Measurements from ENCODE around the gene MGAT5. TPM values are rescaled to one million over a fixed set of nuclear protein-coding genes. Genes with fewer than 3 reads are reported as not detected.

Gene MGAT5
- total RNA-seq, 1 donor from 2014 or later = 54.4 TPM

GRCh38 chr2:134416018-134416417 is 162.1 kb downstream of the MGAT5 start:
- TF ChIP-seq CTCF (IDR thresholded peaks at IDR 0.05) = no peak
- ATAC-seq = no peak
- no peak for DNase-seq
- Histone ChIP-seq H3K27me3 (no peaks in the 10 kb centered on the region), H3K4me3 (no peak overlapping the region), H3K9me3 (no peaks in the 10 kb centered on the region), H3K4me1 (peaks cover 8% of the 10 kb centered on the region), H3K36me3 (peaks cover 7% of the 10 kb centered on the region), H3K27ac (no peak overlapping the region)
- intact Hi-C loops (cut with DNase I) = no loop called here

GRCh38 chr2:134416637-134417036 is 162.8 kb downstream of the MGAT5 start:
- intact Hi-C loops (cut with DNase I) = no loop called here
- no peak for ATAC-seq

GRCh38 chr2:134417968-134418582 is 164.2 kb downstream of the MGAT5 start:
- Histone ChIP-seq H3K36me3 (peaks cover 16% of the 10 kb centered on the region), H3K9me3 (no peaks in the 10 kb centered on the region), H3K4me1 (no peaks in the 10 kb centered on the region), H3K27me3 (no peaks in the 10 kb centered on the region), H3K27ac (no peak overlapping the region), H3K4me3 (no peak overlapping the region)
- intact Hi-C loops (cut with DNase I) = no loop called here
- DNase-seq (no peak), ATAC-seq (no peak)
- no peak for TF ChIP-seq CTCF (IDR thresholded peaks at IDR 0.05)

More at GRCh38 chr2:134416637-134417036, 162.8 kb downstream of the MGAT5 start:
- H3K27ac ChIP-seq = no peak overlapping the region
- no peak for TF ChIP-seq CTCF (IDR thresholded peaks at IDR 0.05)
- H3K9me3 ChIP-seq = no peaks in the 10 kb centered on the region
- no peak for DNase-seq
- H3K36me3 ChIP-seq = peaks cover 7% of the 10 kb centered on the region
- H3K27me3 ChIP-seq = no peaks in the 10 kb centered on the region
- H3K4me3 ChIP-seq = no peak overlapping the region
- peaks cover 3% of the 10 kb centered on the region for H3K4me1 ChIP-seq

- ATAC-seq = no peak
- TF ChIP-seq CTCF (IDR thresholded peaks at IDR 0.05) = no peak
- Histone ChIP-seq H3K27ac (no peak overlapping the region), H3K4me3 (no peak overlapping the region), H3K4me1 (no peaks in the 10 kb centered on the region), H3K27me3 (no peaks in the 10 kb centered on the region), H3K36me3 (peaks cover 27% of the 10 kb centered on the region), H3K9me3 (no peaks in the 10 kb centered on the region)
- no peak for DNase-seq
- intact Hi-C loops (cut with DNase I) = no loop called here
Observed at GRCh38 chr2:134420259-134420658, 166.4 kb downstream of the MGAT5 start.

- no peaks in the 10 kb centered on the region for H3K9me3 ChIP-seq
- no peak for ATAC-seq
- no peak overlapping the region for H3K27ac ChIP-seq
- no peak overlapping the region for H3K4me3 ChIP-seq
- no peaks in the 10 kb centered on the region for H3K27me3 ChIP-seq
- H3K36me3 ChIP-seq = peaks cover 27% of the 10 kb centered on the region
- TF ChIP-seq CTCF (IDR thresholded peaks at IDR 0.05) = no peak
- intact Hi-C loops (cut with DNase I) = no loop called here
- H3K4me1 ChIP-seq = no peaks in the 10 kb centered on the region
- DNase-seq = no peak
Observed at GRCh38 chr2:134420920-134421319, 167.0 kb downstream of the MGAT5 start.

All from upper lobe of right lung (tissue), 1 donor.